Ectodermal cell (in vitro differentiated cells): ENCODE results near the gene MTSS2.
A peak's percentile ranks its signal among the peaks of the same experiment; 100 is the strongest.

Source experiments
- H3K27ac ChIP-seq: 2 replicates; pipeline ENCODE4 v1.7.0; 2013; ENCODE audit warnings: mild to moderate bottlenecking, low read depth, low read length; ENCODE audit not compliant: insufficient read depth, poor library complexity, severe bottlenecking
- H3K27me3 ChIP-seq: 2 replicates; pipeline ENCODE4 v1.7.0; 2013; ENCODE audit warnings: mild to moderate bottlenecking, low read length; ENCODE audit not compliant: insufficient read depth, control insufficient read depth, poor library complexity, severe bottlenecking
- H3K36me3 ChIP-seq: one replicate; pipeline ENCODE4 v1.7.0; 2013; ENCODE audit warnings: low read length; ENCODE audit not compliant: control insufficient read depth, insufficient read depth
- H3K4me1 ChIP-seq: one replicate; pipeline ENCODE4 v1.7.0; 2013; ENCODE audit warnings: low read length; ENCODE audit not compliant: control insufficient read depth, insufficient read depth
- H3K4me3 ChIP-seq: 2 replicates; pipeline ENCODE4 v1.7.0; 2013; ENCODE audit warnings: low read depth, low read length, control low read depth; ENCODE audit not compliant: insufficient read depth
- H3K9me3 ChIP-seq: 2 replicates; pipeline ENCODE4 v1.7.0; 2013; ENCODE audit warnings: mild to moderate bottlenecking, low read length, moderate library complexity; ENCODE audit not compliant: control insufficient read depth
- WGBS, 2 experiments: methylation state at CpG; one replicate each; pipeline ENCODE4 v1.1.7; 2013; ENCODE audit warnings: missing lambda C conversion rate in 2 of 2; 5-methylcytosine and 5-hydroxymethylcytosine counted together

MTSS2 gene

DNA sequence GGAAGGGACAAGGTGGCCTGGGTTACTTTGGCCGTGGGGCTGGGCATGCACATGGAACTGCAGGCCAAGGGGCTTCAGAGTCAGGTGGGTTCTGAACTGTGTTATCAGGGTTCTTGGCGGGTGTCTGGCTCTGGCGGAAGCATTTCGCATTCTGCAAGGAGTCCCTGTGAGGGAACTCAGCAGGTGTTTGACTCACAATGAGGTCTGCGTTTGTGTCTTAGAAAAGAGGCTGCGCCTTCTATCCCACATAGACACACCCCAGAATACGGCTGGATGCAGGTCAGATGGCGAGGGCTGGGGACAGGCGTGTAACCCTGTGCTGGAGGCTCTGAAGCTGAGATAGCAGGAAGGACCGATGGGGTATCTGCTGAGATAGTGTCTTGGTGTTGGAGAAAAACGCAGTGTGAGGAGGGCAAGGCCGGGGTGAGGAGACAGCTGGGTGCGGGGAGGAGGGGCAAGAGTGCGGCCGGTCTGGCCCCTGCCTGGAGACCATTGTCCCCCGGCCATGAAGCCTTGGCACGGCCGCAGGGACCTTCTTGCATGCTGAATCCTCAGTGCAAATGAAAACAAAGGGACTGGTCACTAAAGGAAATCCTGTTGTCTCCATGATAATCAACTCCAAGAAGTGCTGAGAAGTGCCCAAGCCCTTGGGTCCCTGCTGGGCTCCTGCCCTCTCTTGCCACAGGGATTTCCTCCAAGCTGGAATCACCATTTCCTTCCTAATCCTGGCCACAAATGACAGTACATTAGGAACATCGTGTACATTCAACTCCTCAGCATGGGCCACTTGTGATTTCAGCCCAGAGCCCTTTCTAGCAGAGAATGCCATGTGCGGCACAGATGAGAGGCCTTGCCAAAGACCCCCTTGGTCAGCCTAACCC, 22.8 kb upstream of the MTSS2 start:
- Histone ChIP-seq H3K36me3 (no peaks in the 10 kb centered on the region), H3K27me3 (no peaks in the 10 kb centered on the region), H3K4me1 (peaks cover 32% of the 10 kb centered on the region), H3K4me3 (no peak overlapping the region), H3K27ac (no peak overlapping the region), H3K9me3 (no peaks in the 10 kb centered on the region)
- WGBS, 2 experiments = 69% methylated on average over 20 of the region's 20 CpGs

DNA sequence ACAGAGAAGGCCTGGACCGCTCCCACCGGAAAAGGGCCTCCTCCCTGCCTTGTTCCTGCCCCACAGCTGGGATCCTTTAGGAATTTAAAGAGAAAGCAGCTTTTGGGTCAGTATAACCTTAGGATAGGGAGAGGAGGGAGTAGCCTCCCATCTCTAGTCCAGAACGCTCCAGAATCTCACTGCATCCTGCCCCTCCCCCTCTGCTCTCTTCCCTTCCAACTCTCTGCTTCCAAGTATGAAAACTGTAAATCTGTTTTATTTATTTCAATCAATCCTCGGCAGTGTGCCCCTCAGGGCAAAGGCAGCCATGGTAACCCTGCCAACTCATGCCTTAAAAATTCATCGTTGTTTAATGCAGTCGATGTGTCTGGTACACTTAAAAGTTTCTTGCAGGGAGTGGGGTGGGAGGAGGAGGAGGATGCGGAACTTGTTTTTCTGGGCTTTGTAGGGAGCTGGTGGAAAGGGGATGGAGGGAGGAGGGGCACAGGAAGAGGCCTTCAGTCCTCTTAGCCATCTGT, 21.2 kb upstream of the MTSS2 start:
- 93 to 96% methylated on average over 7 of the region's 7 CpGs for WGBS, 2 experiments
- Histone ChIP-seq H3K4me1 (peaks cover 23% of the 10 kb centered on the region), H3K36me3 (no peaks in the 10 kb centered on the region), H3K27me3 (no peaks in the 10 kb centered on the region), H3K9me3 (no peaks in the 10 kb centered on the region), H3K27ac (no peak overlapping the region), H3K4me3 (no peak overlapping the region)

DNA sequence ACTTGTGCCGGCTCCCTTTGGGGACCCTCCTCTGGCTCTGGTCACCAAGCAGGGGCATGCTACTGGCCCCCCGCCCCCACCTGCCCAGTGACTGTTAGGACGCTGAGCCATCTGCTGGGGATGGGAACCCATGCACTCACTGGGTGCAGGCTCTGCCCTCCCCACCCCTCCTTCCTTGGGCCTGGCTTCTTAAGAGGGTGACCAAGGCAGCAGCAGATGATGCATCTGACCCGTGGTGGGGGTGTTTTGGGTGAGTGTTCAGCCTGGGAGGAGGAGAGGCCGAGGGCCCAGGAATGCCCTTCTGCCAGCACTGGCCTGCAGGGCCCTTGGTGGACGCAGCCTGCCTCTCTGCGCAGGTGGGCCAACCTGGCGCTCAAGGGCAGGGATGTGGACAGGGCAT, 19.2 kb upstream of the MTSS2 start:
- H3K4me1 ChIP-seq = peaks cover 25% of the 10 kb centered on the region
- H3K9me3 ChIP-seq = no peaks in the 10 kb centered on the region
- no peak overlapping the region for H3K4me3 ChIP-seq
- no peaks in the 10 kb centered on the region for H3K36me3 ChIP-seq
- H3K27me3 ChIP-seq = no peaks in the 10 kb centered on the region
- WGBS, 2 experiments = 93 to 95% methylated on average over 8 of the region's 8 CpGs
- H3K27ac ChIP-seq = no peak overlapping the region

DNA sequence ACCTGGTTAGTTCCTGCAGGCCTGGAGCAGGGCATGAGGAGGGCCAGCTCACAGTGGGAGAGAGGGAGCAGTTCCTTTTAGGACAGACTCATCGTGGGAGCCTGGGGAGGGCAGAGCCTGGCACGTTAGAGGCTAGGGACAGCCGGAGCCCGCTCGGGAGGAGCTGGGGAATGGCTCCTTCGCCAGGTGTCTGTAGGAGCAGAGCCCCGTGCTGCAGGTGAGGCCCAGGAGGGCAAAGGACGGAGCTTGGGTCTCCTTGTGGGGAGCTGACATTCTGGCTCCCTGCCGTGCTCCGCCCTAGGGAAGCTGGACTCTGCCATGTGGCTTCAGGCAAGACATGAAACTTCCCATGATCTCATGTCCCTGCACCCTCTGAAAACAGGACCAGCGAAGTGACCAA, 18.7 kb upstream of the MTSS2 start:
- Histone ChIP-seq H3K27ac (no peak overlapping the region), H3K4me1 (peaks cover 25% of the 10 kb centered on the region), H3K27me3 (no peaks in the 10 kb centered on the region), H3K36me3 (no peaks in the 10 kb centered on the region), H3K4me3 (no peak overlapping the region), H3K9me3 (no peaks in the 10 kb centered on the region)
- 92% methylated on average over 11 of the region's 11 CpGs for WGBS, 2 experiments

DNA sequence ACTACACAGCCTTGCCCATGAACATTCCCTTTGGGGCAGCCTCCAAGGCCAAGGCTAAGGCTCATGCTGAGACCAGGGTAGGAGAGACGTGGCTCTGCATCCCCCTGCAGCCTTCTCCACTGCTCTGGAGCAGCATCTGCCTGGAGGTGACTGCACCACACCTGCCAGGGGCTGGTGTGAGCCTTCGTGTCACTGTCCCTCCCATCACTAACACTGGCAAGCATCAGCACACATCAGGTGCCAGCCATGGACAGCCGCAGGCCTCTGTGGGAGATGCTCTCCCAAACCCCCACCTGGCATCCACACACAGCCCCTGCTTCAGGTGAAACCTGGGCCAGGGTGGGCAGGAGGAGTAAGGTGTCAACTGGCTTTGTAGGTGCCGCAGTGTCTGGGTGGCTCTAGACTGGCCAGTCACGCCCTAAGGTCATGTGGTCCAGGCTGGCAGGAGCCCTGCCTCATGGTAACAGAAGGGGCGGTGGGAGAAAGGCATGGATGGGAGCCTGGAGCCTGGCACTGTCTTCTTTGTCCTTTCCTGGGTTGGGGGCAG, 18.1 kb upstream of the MTSS2 start:
- Histone ChIP-seq H3K4me1 (peaks cover 25% of the 10 kb centered on the region), H3K27me3 (no peaks in the 10 kb centered on the region), H3K4me3 (no peak overlapping the region), H3K9me3 (no peaks in the 10 kb centered on the region), H3K27ac (no peak overlapping the region), H3K36me3 (no peaks in the 10 kb centered on the region)
- WGBS, 2 experiments = 88 to 89% methylated on average over 6 of the region's 6 CpGs

DNA sequence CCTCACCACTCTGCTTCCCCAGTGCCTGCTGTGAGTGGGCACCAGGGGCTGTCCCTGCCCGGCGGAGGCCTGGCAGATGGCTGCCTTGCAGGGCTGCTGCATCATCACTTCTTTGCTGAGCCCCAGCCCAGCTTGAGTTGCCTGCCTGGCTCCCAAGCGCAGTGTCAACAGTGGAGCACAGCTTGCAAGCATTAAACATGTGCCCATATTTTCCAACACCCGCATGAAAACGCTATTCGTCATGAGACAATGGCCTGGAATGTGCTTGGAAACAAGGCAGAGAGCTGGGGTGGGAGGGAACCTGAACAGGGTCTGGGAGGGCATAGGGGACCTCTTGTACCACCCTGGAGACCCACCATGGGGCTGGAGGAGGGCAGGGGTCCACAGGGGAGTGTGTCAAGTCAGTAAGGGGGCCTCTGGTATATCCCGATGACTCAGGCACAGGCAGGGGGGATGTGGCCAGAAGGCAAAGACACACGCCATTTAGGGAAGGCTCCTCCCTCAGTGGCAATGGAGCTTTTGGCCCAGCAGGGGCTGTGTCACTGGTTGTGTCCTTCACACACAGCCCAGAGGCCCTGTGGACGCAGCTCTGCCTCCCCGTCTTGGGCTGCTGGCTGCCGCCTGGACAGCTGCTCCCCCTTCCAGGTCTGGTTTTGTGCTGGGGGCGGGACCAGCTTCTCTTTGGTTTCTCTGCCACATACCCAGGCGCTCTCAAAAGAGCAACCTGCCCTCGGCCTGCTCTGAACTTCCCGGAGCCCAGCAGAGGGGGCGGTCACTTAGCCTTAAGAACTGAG, 17.4 kb upstream of the MTSS2 start:
- H3K36me3 ChIP-seq = no peaks in the 10 kb centered on the region
- peaks cover 25% of the 10 kb centered on the region for H3K4me1 ChIP-seq
- H3K27me3 ChIP-seq = no peaks in the 10 kb centered on the region
- peak overlapping the region; percentile 55 for H3K27ac ChIP-seq
- WGBS, 2 experiments = 62 to 66% methylated on average over 16 of the region's 16 CpGs
- H3K4me3 ChIP-seq = no peak overlapping the region
- no peaks in the 10 kb centered on the region for H3K9me3 ChIP-seq

DNA sequence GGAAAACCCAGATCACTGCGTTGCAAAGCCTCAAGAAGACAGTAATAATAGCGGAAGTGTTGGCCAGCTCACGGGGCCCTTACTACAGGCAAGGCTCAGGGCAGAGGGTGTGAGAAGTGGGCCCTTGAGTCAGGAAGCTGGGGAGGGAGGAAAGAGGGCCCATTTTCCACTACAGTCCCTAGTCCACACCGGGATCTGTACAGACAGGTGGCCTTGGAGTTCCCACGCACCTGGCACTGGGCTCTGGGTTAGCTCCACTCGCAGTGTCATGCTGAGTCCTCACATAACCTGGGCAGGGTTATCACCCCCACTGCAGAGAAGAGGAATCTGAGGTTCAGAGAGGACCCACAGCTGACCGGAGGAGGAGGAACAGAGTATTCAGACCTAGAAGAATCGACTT, 16.8 kb upstream of the MTSS2 start:
- H3K36me3 ChIP-seq = no peaks in the 10 kb centered on the region
- H3K4me1 ChIP-seq = peaks cover 29% of the 10 kb centered on the region
- peak overlapping the region; percentile 55 for H3K27ac ChIP-seq
- no peak overlapping the region for H3K4me3 ChIP-seq
- H3K27me3 ChIP-seq = no peaks in the 10 kb centered on the region
- H3K9me3 ChIP-seq = no peaks in the 10 kb centered on the region
- 90% methylated on average over 8 of the region's 8 CpGs for WGBS, 2 experiments

DNA sequence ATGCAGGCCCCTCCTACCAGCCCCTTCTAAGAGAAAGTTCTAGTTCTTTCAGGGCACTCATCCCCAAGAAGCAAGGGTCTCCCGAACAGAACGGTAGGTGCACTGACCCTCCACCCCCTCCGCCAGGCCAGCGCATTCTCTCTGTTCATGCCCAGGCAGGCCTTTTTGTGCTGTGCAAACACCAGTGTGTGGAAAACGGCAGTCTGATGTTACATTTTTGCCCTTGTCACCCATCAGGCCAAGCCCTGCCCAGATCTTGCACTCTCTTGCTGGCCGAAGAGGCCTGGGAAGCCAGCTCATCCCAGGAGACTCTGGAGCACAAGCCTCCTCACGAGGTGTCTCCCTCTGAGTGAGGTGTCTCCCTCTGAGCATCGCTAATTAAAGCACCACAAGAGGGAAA, 16.1 kb upstream of the MTSS2 start:
- H3K4me1 ChIP-seq = peaks cover 35% of the 10 kb centered on the region
- H3K4me3 ChIP-seq = no peak overlapping the region
- H3K27me3 ChIP-seq = no peaks in the 10 kb centered on the region
- no peaks in the 10 kb centered on the region for H3K9me3 ChIP-seq
- WGBS, 2 experiments = 92 to 93% methylated on average over 8 of the region's 8 CpGs
- no peak overlapping the region for H3K27ac ChIP-seq
- H3K36me3 ChIP-seq = no peaks in the 10 kb centered on the region

DNA sequence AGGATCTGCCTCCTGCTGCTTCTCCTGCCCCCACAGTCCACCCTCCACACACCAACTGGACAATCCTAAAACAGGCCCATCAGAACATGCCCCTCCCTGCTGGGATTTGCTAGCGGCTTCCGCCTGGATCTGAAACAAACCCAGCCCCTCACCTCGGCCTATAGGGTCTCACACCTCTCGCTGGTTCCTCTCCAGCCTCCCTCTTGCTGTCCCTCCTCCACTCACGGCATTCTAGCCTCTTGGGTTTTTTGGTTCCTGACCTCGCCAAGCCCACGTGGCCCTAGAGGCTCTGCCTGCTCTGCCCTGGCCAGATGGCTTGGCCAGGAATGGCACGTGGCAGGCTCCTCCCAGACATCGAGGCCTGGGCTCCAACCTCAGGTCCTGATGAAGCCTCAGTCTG, 15.7 kb upstream of the MTSS2 start:
- Histone ChIP-seq H3K27ac (no peak overlapping the region), H3K27me3 (no peaks in the 10 kb centered on the region), H3K4me1 (peaks cover 39% of the 10 kb centered on the region), H3K36me3 (no peaks in the 10 kb centered on the region), H3K9me3 (no peaks in the 10 kb centered on the region), H3K4me3 (no peak overlapping the region)
- 94 to 95% methylated on average over 9 of the region's 9 CpGs for WGBS, 2 experiments

DNA sequence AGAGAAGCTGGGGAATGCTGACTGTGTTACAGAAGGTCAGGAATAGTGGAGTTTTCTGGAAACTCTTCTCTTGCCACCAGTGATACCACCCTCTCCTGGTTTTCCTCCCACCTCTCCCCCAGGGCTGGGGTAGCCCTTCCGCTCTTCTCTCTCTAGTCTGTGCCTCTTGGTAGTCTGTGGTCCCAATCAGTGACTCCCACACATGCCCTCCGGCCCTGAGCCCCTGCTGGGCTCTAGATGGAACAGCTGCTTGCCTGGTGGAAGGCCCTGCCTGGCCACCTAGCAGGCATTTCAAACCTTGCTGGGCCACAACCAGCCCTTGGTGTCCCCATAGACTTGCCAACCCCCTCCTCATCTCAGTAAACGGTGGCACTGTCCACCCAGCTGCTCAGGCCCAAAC, 15.2 kb upstream of the MTSS2 start:
- H3K36me3 ChIP-seq = no peaks in the 10 kb centered on the region
- 88 to 90% methylated on average over 3 of the region's 3 CpGs for WGBS, 2 experiments
- H3K27ac ChIP-seq = no peak overlapping the region
- peaks cover 41% of the 10 kb centered on the region for H3K4me1 ChIP-seq
- no peaks in the 10 kb centered on the region for H3K9me3 ChIP-seq
- no peak overlapping the region for H3K4me3 ChIP-seq
- no peaks in the 10 kb centered on the region for H3K27me3 ChIP-seq
